HG03159 (cell line): ENCODE measurements around the gene KLF2.

ENCODE experiments used
- ATAC-seq: cut with Tn5 transposase; IDR thresholded peaks from one replicate; pipeline ENCODE4 v1.9.1; 2021; ENCODE audit warnings: mild to moderate bottlenecking, moderate library complexity; ENCODE audit not compliant: unreplicated experiment

Gene KLF2

DNA sequence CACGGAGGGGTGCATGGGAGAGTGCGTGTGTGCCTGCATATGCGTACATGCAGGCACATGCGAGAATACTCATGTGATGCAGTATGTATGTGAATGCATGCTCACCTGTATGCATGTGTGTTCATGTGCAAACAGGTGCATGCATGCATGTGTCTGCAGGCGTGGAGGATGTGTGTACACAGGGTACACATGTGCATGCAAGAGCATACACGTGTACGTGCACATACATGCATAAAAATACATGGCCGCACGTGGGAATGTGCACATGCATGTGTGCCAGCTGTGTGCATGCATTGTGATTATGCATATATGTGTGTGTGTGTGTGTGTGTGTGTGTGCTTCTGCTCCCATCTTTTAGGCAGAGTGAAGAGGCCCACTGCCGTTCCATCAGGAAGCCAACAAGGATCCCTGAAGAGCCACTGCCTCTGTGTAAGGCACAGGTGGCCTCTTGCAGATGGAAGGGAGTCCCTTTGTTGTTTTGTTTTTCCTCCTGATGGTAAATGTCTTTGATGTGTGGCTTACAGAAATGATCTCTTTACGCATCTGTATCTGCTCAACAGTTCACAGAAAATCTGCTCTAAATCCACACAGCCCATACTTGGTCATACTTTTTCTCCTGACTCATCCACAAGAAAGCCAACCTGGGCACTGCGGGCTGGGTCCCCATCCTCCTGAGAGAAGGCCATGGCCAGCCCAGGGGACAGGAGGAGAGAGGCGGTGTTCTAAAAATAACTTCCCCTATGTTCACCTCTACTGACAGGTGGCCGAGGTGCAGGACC is 50.7 kb downstream of the KLF2 start:
- ATAC-seq: no peak

DNA sequence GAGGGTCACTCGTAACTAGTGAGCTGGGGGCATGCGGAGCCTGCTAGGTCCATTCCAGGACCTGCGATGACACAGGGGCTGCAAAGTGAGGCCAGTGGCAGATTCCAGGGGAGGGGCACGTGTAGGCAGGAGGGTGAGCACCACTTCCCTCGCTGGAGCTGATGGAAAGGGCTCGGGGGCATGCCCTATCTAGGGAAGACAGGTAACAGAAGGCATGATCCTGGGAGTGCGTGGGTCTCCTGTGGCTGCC is 51.2 kb downstream of the KLF2 start:
- ATAC-seq: no peak

DNA sequence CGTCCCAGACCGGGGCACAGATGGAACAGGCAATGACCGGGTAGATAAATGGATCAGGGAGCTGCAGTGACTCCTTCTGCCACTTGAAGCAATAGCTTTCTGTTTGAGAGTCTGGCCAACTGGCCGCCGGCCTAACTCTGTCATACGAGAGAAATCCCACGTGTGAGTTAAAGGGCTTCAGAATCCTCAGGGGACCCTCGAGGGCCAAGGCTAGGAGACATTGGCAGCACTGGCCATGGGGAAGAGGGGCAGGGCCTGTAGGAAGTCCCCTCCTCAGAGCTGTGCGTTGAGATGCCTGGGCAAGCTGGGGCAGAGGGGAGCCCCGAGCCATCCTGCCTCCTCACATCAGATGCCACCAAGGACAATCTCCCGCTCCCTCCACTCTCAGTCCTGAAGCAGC is 51.6 kb downstream of the KLF2 start:
- ATAC-seq: no peak

DNA sequence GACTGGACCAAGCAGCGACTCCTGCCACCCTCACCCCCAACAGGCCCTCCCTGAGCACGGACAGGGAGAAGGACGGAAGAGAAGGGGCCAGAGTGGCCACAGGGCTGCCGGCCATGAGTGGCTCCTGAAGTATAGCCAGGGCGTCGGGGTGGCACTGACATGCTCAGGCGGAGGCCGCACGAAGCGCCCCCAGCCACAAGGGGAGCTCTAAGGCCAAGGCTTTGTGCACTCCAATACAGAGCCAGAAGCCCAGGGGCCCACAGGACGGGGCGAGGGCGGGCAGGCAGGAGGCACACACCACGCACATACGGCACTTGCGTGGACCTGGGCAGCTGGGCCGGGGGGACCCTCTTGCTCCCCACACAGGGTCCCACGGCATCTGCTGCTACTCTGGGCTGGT is 52.0 kb downstream of the KLF2 start:
- no peak for ATAC-seq

DNA sequence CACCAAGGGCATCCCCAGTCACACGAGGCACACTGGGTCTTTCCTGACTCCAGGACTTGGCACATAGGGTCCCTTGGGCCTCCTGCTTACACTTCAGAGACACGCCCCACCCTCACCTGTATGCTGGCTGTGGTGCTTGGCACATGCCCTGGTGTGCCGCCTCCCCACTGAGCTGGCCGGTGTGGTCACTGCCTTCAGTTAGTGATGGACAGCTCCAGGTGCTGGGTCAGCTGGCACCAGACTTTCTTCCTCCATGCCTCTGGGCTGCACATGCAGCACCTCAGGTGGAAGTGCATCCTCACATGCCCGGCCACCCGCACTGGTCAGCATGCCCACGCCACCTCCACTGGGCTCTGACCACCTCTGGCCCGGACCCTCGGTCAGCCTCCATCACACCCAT is 52.9 kb downstream of the KLF2 start:
- ATAC-seq: no peak
